GM19395 (cell line): ENCODE data around the gene ZSWIM6.

Experiments
- ATAC-seq: cut with Tn5 transposase; IDR thresholded peaks from one replicate; pipeline ENCODE4 v1.9.1; 2021; ENCODE audit warnings: mild to moderate bottlenecking, moderate library complexity; ENCODE audit not compliant: unreplicated experiment

ZSWIM6 gene

GRCh38 chr5:61357745-61358144 lies 25.7 kb downstream of the ZSWIM6 start:
- ATAC-seq = no peak

- ATAC-seq = no peak
Observed at GRCh38 chr5:61362796-61363368, 30.8 kb downstream of the ZSWIM6 start.

- no peak for ATAC-seq
Observed at GRCh38 chr5:61363401-61364114, 31.5 kb downstream of the ZSWIM6 start.

GRCh38 chr5:61366497-61367240 lies 34.6 kb downstream of the ZSWIM6 start:
- no peak for ATAC-seq

- ATAC-seq = no peak
Observed at GRCh38 chr5:61370506-61370905, 38.4 kb downstream of the ZSWIM6 start.

- ATAC-seq = no peak
Observed at GRCh38 chr5:61371474-61371873, 39.4 kb downstream of the ZSWIM6 start.

- ATAC-seq = no peak
Observed at GRCh38 chr5:61379677-61380076, 47.6 kb downstream of the ZSWIM6 start.

GRCh38 chr5:61381968-61382367 lies 49.9 kb downstream of the ZSWIM6 start:
- ATAC-seq = no peak

GRCh38 chr5:61385627-61386026 lies 53.6 kb downstream of the ZSWIM6 start:
- no peak for ATAC-seq

GRCh38 chr5:61386045-61386800 lies 54.2 kb downstream of the ZSWIM6 start:
- no peak for ATAC-seq

GRCh38 chr5:61389609-61390008 lies 57.6 kb downstream of the ZSWIM6 start:
- no peak for ATAC-seq

- ATAC-seq = no peak
Observed at GRCh38 chr5:61394078-61394704, 62.1 kb downstream of the ZSWIM6 start.

- no peak for ATAC-seq
Observed at GRCh38 chr5:61394793-61395192, 62.7 kb downstream of the ZSWIM6 start.

- no peak for ATAC-seq
Observed at GRCh38 chr5:61397238-61397637, 65.2 kb downstream of the ZSWIM6 start.

- ATAC-seq = no peak
Observed at GRCh38 chr5:61397937-61398336, 65.9 kb downstream of the ZSWIM6 start.

- no peak for ATAC-seq
Observed at GRCh38 chr5:61398440-61398839, 66.4 kb downstream of the ZSWIM6 start.

- ATAC-seq = no peak
Observed at GRCh38 chr5:61399679-61400078, 67.6 kb downstream of the ZSWIM6 start.

- no peak for ATAC-seq
Observed at GRCh38 chr5:61401726-61402125, 69.7 kb downstream of the ZSWIM6 start.

GRCh38 chr5:61402244-61402823 lies 70.3 kb downstream of the ZSWIM6 start:
- ATAC-seq = no peak
